Activated CD4-positive, alpha-beta T cell treated with anti-CD3 and anti-CD28 coated beads for 36 hours (primary cell): ENCODE measurements around the gene HEXIM1. TPM values are rescaled to one million over a fixed set of nuclear protein-coding genes. Genes with fewer than 3 reads are reported as not detected.
A peak's percentile ranks its signal among the peaks of the same experiment; 100 is the strongest.

Experiments used
- ATAC-seq: fragments of 200-7000 bp; cut with Tn5 transposase; one replicate; pipeline ENCODE4 v1.10.0; 2021; ENCODE audit warnings: mild to moderate bottlenecking, moderate library complexity
- CTCF ChIA-PET: fragments of 350-600 bp; sonication (Branson Sonifier 250); formaldehyde crosslinking; loops from one replicate; lab custom pipeline; 2021; ENCODE audit warnings: antibody characterized with exemption; lab: Charles Lee
- POLR2A ChIA-PET: fragments of 350-600 bp; sonication (Branson Sonifier 250); formaldehyde crosslinking; loops from one replicate; lab custom pipeline; 2021; ENCODE audit warnings: antibody characterized with exemption, inconsistent platforms; lab: Charles Lee
- DNase-seq: peaks from one replicate; pipeline ENCODE4 v3.0.0-alpha.2; 2020
- H3K27ac Mint-ChIP-seq: one replicate; pipeline ENCODE4 v1.8.0; 2021; ENCODE audit warnings: mixed read lengths
- H3K27me3 Mint-ChIP-seq: one replicate; pipeline ENCODE4 v1.8.0; 2021; ENCODE audit warnings: mixed read lengths
- H3K36me3 Mint-ChIP-seq: one replicate; pipeline ENCODE4 v1.8.0; 2021; ENCODE audit warnings: low read depth, mixed read lengths
- H3K4me1 Mint-ChIP-seq: one replicate; pipeline ENCODE4 v1.8.0; 2021; ENCODE audit warnings: mixed read lengths
- H3K4me3 Mint-ChIP-seq: one replicate; pipeline ENCODE4 v1.8.0; 2021; ENCODE audit warnings: mild to moderate bottlenecking, moderate library complexity, mixed read lengths
- H3K9me3 Mint-ChIP-seq: one replicate; pipeline ENCODE4 v1.8.0; 2021; ENCODE audit warnings: low read depth, mixed read lengths
- intact Hi-C, 2 experiments: fragments of 100-400 bp; cut with DNase I in 1 of 2; cut with micrococcal nuclease in 1 of 2; formaldehyde crosslinking; loops; one replicate each; pipeline versions ENCODE4 v1.14.2 to v1.15.1; 2022 to 2024; cut with DNase I, micrococcal nuclease
- total RNA-seq, 2 experiments: library from RNA; stranded (reverse); gene quantifications; one replicate each; pipeline ENCODE4 v1.2.3, GENCODE V29; 2021

The HEXIM1 gene
- total RNA-seq, 2 experiments from 2014 or later: 27.1 to 27.3 TPM

DNA sequence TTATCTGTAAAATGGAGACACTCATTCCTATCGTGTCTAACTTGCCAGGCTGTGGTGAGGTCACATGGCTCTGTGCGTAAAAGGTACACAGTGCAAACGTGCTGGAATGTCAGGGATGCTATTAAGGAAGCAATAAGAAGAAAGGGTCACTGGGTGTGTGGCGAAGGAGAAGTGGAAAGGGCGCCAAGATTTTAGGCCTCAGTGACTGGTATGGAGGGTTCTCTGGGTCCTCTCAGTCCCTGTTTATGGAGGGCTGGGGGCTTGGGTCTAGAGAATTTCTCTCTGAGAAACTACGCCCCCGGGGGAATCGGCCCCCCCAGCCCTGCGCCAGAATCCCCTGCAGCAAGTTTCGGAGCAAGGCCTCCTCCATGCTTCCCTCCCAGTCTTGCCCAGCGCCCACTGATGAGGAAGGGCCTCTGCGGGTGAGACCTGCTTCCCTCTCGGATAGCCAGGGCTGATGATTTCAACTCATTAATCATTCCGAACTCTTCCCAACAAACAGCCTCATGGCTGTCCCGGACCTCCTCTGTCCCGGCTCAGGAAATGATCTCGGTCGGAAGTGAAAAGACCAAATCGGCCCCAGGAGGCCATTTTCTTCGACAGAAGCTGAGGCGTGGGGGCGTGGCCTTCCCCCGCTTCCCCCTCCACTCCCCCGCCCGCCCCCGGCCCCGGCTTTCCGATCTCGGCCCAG is 1.2 kb upstream of the HEXIM1 start:
- Mint-ChIP-seq H3K27ac (peak overlapping the region; percentile 100), H3K4me3 (peak overlapping the region; percentile 99), H3K4me1 (peaks cover 38% of the 10 kb centered on the region), H3K36me3 (peaks cover 37% of the 10 kb centered on the region), H3K9me3 (no peaks in the 10 kb centered on the region), H3K27me3 (no peaks in the 10 kb centered on the region)
- intact Hi-C loops: loop anchor here (1.0 to 5.0 kb wide), 3 partner anchors 85 to 960 kb away; partner anchors contain the start of genes NMT1 (in 1 of the 2) and TMUB2 (in 1 of the 2)
- ChIA-PET POLR2A (interaction anchor here (3.3 to 6.5 kb wide), 5 partner anchors 11 to 165 kb away, joined by 26 to 247 read pairs (median 38); partner anchors contain the start of genes ACBD4, HEXIM2 and NMT1), CTCF (interaction anchor here (0.6 to 10.0 kb wide), 5 partner anchors 13 to 170 kb away, joined by 3 to 222 read pairs (median 6); partner anchors contain the start of genes ACBD4, HEXIM2, MAP3K14 and PLCD3)
- no peak for DNase-seq
- ATAC-seq: peak; percentile 1

GRCh38 chr17:45147581-45148182 is 593 bp upstream of the HEXIM1 start:
- Mint-ChIP-seq H3K36me3 (peaks cover 37% of the 10 kb centered on the region), H3K27me3 (no peaks in the 10 kb centered on the region), H3K27ac (peak overlapping the region; percentile 100), H3K4me1 (peaks cover 38% of the 10 kb centered on the region), H3K4me3 (peak overlapping the region; percentile 99), H3K9me3 (no peaks in the 10 kb centered on the region)
- POLR2A ChIA-PET: interaction anchor here (0.5 to 6.5 kb wide), 17 partner anchors 9 to 943 kb away, joined by 3 to 247 read pairs (median 11); partner anchors contain the start of genes ACBD4, EFTUD2, HEXIM2 and MAP3K14
- CTCF ChIA-PET: interaction anchor here (0.8 to 10.0 kb wide), 6 partner anchors 8 to 50 kb away, joined by 5 to 222 read pairs (median 56); partner anchors contain the start of genes ACBD4, HEXIM2 and PLCD3
- DNase-seq (peak; percentile 90), ATAC-seq (peak; percentile 37)
- intact Hi-C loops: loop anchor here (1.0 to 5.0 kb wide), 12 partner anchors 12 to 960 kb away; partner anchors contain the start of genes ACBD4 (in 2 of the 2), HEXIM2 (in 2 of the 2), NMT1 (in 2 of the 2) and DCAKD (in 1 of the 2)

DNA sequence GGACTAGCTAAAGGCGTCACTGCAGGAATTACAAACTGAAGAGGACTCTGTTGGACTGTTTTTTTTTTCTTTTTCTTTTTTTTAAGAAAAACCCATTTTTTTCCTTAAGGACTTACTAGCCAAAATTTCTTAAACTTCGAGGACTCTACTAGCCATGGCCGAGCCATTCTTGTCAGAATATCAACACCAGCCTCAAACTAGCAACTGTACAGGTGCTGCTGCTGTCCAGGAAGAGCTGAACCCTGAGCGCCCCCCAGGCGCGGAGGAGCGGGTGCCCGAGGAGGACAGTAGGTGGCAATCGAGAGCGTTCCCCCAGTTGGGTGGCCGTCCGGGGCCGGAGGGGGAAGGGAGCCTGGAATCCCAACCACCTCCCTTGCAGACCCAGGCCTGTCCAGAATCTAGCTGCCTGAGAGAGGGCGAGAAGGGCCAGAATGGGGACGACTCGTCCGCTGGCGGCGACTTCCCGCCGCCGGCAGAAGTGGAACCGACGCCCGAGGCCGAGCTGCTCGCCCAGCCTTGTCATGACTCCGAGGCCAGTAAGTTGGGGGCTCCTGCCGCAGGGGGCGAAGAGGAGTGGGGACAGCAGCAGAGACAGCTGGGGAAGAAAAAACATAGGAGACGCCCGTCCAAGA is 878 bp downstream of the HEXIM1 start:
- peak; percentile 34 for ATAC-seq
- H3K4me3 Mint-ChIP-seq: peak overlapping the region; percentile 99
- peaks cover 37% of the 10 kb centered on the region for H3K36me3 Mint-ChIP-seq
- intact Hi-C loops: loop anchor here (1.0 to 5.0 kb wide), 5 partner anchors 24 to 962 kb away; partner anchors contain the start of genes NMT1 (in 1 of the 2) and TMUB2 (in 1 of the 2)
- CTCF ChIA-PET: interaction anchor here (0.8 to 10.0 kb wide), 20 partner anchors 8 to 168 kb away, joined by 3 to 222 read pairs (median 6); partner anchors contain the start of genes ACBD4, HEXIM2, MAP3K14 and PLCD3
- H3K4me1 Mint-ChIP-seq: peaks cover 33% of the 10 kb centered on the region
- peak overlapping the region; percentile 100 for H3K27ac Mint-ChIP-seq
- H3K9me3 Mint-ChIP-seq: no peaks in the 10 kb centered on the region
- no peaks in the 10 kb centered on the region for H3K27me3 Mint-ChIP-seq
- DNase-seq: peak; percentile 88
- POLR2A ChIA-PET: interaction anchor here (0.6 to 6.5 kb wide), 33 partner anchors 8 to 1037 kb away, joined by 3 to 247 read pairs (median 6); partner anchors contain the start of genes ACBD4, EFTUD2, FMNL1 and HEXIM2

- peak; percentile 70 for DNase-seq
- Mint-ChIP-seq H3K36me3 (peaks cover 37% of the 10 kb centered on the region), H3K4me1 (peaks cover 31% of the 10 kb centered on the region), H3K27ac (peak overlapping the region; percentile 100), H3K4me3 (peak overlapping the region; percentile 99), H3K9me3 (no peaks in the 10 kb centered on the region), H3K27me3 (no peaks in the 10 kb centered on the region)
- intact Hi-C loops: loop anchor here (1.0 to 5.0 kb wide), 5 partner anchors 23 to 963 kb away; partner anchors contain the start of genes NMT1 (in 1 of the 2) and TMUB2 (in 1 of the 2)
- no peak for ATAC-seq
- ChIA-PET CTCF (interaction anchor here (0.6 to 10.0 kb wide), 22 partner anchors 9 to 181 kb away, joined by 3 to 222 read pairs (median 5); partner anchors contain the start of genes ACBD4, HEXIM2, NMT1 and PLCD3), POLR2A (interaction anchor here (0.6 to 6.5 kb wide), 25 partner anchors 10 to 169 kb away, joined by 3 to 247 read pairs (median 9); partner anchors contain the start of genes ACBD4, FMNL1, HEXIM2 and MAP3K14)
Observed at GRCh38 chr17:45149669-45150664, 1.7 kb downstream of the HEXIM1 start.

DNA sequence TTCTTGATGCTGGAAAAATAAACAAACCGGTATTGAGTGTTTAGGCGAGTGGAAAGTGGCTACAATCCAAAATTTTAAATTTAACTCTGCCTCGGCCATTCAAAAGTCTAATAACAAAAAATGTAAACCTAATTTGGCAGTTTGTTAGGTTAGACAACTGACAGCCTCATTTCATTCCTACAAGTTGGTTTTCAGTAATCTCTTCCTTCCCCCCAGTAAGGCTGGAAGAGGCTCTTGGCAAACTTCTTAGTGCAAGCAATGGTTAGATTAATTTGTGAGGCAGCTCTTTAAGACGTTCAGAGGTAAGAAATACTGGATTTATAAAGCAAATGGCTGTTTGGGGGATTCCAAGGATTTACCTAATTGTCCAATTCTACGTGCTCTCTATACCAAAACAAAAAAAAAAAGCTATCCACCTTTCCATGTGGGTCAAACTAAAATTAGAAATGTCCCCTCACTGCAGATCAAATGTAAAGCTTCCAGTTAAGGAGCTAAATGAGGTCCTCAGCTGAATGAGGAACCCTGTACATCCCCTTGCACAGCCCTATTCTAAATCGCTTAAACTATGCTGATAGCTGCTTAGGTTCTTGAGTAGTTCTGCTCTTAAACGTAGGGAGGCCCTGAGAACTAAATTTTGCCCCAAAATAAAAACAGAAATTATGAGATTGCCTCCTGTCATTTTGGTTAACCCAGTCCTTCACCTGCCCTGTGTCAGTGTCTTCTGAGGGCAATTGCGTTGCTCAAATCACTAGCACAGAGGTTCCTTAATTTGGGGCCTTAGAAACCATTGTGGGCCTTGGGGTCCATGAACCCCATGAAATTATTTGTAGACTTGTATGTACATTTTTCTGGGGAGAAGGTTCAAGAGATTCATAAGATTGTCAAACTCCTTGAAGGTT is 2.9 kb downstream of the HEXIM1 start:
- H3K36me3 Mint-ChIP-seq: peaks cover 38% of the 10 kb centered on the region
- peak overlapping the region; percentile 99 for H3K4me3 Mint-ChIP-seq
- peaks cover 31% of the 10 kb centered on the region for H3K4me1 Mint-ChIP-seq
- DNase-seq (no peak), ATAC-seq (no peak)
- H3K27me3 Mint-ChIP-seq: no peaks in the 10 kb centered on the region
- ChIA-PET CTCF (interaction anchor here (0.7 to 10.0 kb wide), 17 partner anchors 11 to 163 kb away, joined by 3 to 222 read pairs (median 7); partner anchors contain the start of genes ACBD4, HEXIM2, NMT1 and PLCD3), POLR2A (interaction anchor here (0.6 to 6.5 kb wide), 16 partner anchors 9 to 161 kb away, joined by 3 to 247 read pairs (median 7); partner anchors contain the start of genes ACBD4, HEXIM2 and NMT1)
- intact Hi-C loops: no loop called here
- H3K27ac Mint-ChIP-seq: peak overlapping the region; percentile 76
- no peaks in the 10 kb centered on the region for H3K9me3 Mint-ChIP-seq

GRCh38 chr17:45155029-45155428 is 6.8 kb downstream of the HEXIM1 start:
- intact Hi-C loops: no loop called here
- DNase-seq (no peak), ATAC-seq (peak; percentile 11)
- H3K27me3 Mint-ChIP-seq: no peaks in the 10 kb centered on the region
- no peaks in the 10 kb centered on the region for H3K9me3 Mint-ChIP-seq
- peak overlapping the region; percentile 37 for H3K27ac Mint-ChIP-seq
- H3K4me1 Mint-ChIP-seq: peaks cover 44% of the 10 kb centered on the region
- H3K4me3 Mint-ChIP-seq: no peak overlapping the region
- ChIA-PET CTCF (interaction anchor here (0.6 to 2.8 kb wide), 5 partner anchors 18 to 100 kb away, joined by 3 to 19 read pairs (median 4); partner anchors contain the start of gene ACBD4), POLR2A (interaction anchor here (0.7 kb wide), 1 partner anchor 75 kb away, joined by 3 read pairs; no protein-coding TSS in a partner anchor)
- H3K36me3 Mint-ChIP-seq: peaks cover 38% of the 10 kb centered on the region

- no peaks in the 10 kb centered on the region for H3K9me3 Mint-ChIP-seq
- H3K27ac Mint-ChIP-seq: peak overlapping the region; percentile 37
- intact Hi-C loops: no loop called here
- H3K36me3 Mint-ChIP-seq: peaks cover 37% of the 10 kb centered on the region
- no peak overlapping the region for H3K4me3 Mint-ChIP-seq
- ATAC-seq (no peak), DNase-seq (no peak)
- peaks cover 44% of the 10 kb centered on the region for H3K4me1 Mint-ChIP-seq
- CTCF ChIA-PET: interaction anchor here (0.6 to 2.8 kb wide), 5 partner anchors 17 to 101 kb away, joined by 3 to 19 read pairs (median 4); partner anchors contain the start of gene ACBD4
- H3K27me3 Mint-ChIP-seq: no peaks in the 10 kb centered on the region
- POLR2A ChIA-PET: interaction anchor here (0.7 kb wide), 1 partner anchor 75 kb away, joined by 3 read pairs; no protein-coding TSS in a partner anchor
Observed at GRCh38 chr17:45155483-45155882, 7.2 kb downstream of the HEXIM1 start.

GRCh38 chr17:45156242-45156641 is 8.0 kb downstream of the HEXIM1 start:
- DNase-seq (no peak), ATAC-seq (no peak)
- POLR2A ChIA-PET: no interaction called here
- Mint-ChIP-seq H3K36me3 (peaks cover 33% of the 10 kb centered on the region), H3K27ac (no peak overlapping the region), H3K27me3 (no peaks in the 10 kb centered on the region), H3K9me3 (no peaks in the 10 kb centered on the region), H3K4me1 (peaks cover 38% of the 10 kb centered on the region), H3K4me3 (no peak overlapping the region)
- intact Hi-C loops: no loop called here
- CTCF ChIA-PET: interaction anchor here (0.7 to 2.8 kb wide), 3 partner anchors 21 to 399 kb away, joined by 4 to 19 read pairs (median 9); partner anchors contain the start of gene ACBD4
